Measurements from ENCODE around the gene LEMD1. TPM values are rescaled to one million over a fixed set of nuclear protein-coding genes. Genes with fewer than 3 reads are reported as not detected.

LEMD1 gene
- total RNA-seq, 1 donor from 2014 or later = 2.0 TPM

- Mint-ChIP-seq H3K36me3 (ENCODE audit: unreplicated experiment) (no peaks in the 10 kb centered on the region), H3K4me1 (ENCODE audit: low read depth, unreplicated experiment) (peaks cover 7% of the 10 kb centered on the region), H3K4me3 (ENCODE audit: unreplicated experiment) (no peak overlapping the region), H3K9me3 (ENCODE audit: unreplicated experiment) (peaks cover 12% of the 10 kb centered on the region), H3K27ac (ENCODE audit: unreplicated experiment) (no peak overlapping the region), H3K27me3 (ENCODE audit: unreplicated experiment) (peaks cover 14% of the 10 kb centered on the region)
- no peak for DNase-seq
- no peak for TF ChIP-seq CTCF (IDR thresholded peaks at IDR 0.05; ENCODE audit: partially characterized antibody, unreplicated experiment)
These were observed 31.6 kb upstream of the LEMD1 start for GRCh38 chr1:205453466-205453865.

DNA sequence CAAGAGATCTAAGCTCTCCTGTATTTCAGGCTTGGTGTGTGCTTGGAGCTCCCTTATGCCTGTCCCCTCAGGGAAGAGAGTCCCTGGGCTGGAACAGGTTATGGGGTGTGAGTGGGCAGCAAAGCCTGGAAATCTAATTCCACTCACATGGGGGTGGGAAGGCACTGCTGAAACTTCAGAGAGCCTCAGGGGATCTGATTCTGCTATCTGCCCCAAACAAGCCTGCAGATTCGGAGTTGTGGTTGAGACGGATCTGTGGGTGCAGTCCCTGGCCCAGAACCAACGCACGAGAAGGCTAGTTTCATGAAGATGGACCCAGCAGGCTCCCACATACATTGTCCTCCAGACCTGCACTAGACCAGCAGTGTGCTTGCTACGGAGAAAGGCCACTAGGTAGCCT lies 31.1 kb upstream of the LEMD1 start:
- no peak for TF ChIP-seq CTCF (IDR thresholded peaks at IDR 0.05; ENCODE audit: partially characterized antibody, unreplicated experiment)
- Mint-ChIP-seq H3K27ac (ENCODE audit: unreplicated experiment) (no peak overlapping the region), H3K4me3 (ENCODE audit: unreplicated experiment) (no peak overlapping the region), H3K4me1 (ENCODE audit: low read depth, unreplicated experiment) (peaks cover 7% of the 10 kb centered on the region), H3K9me3 (ENCODE audit: unreplicated experiment) (peaks cover 10% of the 10 kb centered on the region), H3K27me3 (ENCODE audit: unreplicated experiment) (peaks cover 14% of the 10 kb centered on the region), H3K36me3 (ENCODE audit: unreplicated experiment) (no peaks in the 10 kb centered on the region)
- no peak for DNase-seq

DNA sequence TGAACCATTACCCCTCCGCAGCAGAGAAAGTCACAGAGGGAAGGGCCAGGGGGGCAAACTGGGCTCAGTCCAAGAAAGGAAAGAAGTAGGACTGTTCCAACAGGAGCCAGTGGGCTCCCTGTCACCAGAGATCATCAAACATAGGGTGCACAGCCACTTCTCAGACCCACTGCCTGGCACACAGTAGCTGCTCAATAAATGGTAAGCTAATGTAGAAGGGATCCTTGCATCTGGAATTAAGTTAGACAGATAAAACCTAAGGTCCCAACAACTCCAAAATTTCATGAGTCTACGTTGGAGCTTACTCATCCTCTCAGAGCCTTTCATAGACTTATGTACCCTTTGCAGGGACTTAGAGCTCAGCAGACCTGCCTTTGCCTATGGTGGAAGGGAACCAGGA lies 30.5 kb upstream of the LEMD1 start:
- no peak for DNase-seq
- Mint-ChIP-seq H3K27ac (ENCODE audit: unreplicated experiment) (no peak overlapping the region), H3K4me3 (ENCODE audit: unreplicated experiment) (no peak overlapping the region), H3K4me1 (ENCODE audit: low read depth, unreplicated experiment) (peaks cover 5% of the 10 kb centered on the region), H3K36me3 (ENCODE audit: unreplicated experiment) (no peaks in the 10 kb centered on the region), H3K9me3 (ENCODE audit: unreplicated experiment) (peaks cover 8% of the 10 kb centered on the region), H3K27me3 (ENCODE audit: unreplicated experiment) (peaks cover 9% of the 10 kb centered on the region)
- TF ChIP-seq CTCF (IDR thresholded peaks at IDR 0.05; ENCODE audit: partially characterized antibody, unreplicated experiment) = no peak

DNA sequence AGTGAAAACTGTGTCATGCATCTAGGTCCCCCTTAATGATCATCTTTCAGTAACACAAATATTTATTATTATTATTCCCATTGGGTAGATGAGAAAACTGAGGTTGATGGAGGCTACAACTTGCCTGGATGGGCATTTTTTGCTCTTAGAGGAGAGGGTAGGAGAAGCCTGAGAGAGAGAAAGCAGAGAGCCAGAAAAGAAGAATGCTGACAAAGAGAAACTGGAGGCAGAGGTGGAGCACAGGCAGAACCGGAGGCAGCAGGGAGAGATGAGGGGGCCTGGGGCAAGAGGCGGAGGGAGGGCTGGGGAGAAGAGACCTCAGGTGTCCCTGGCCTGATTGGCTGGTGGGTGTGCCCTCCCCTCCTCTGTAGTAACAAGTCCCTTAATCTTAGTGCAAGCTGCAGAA lies 29.9 kb upstream of the LEMD1 start:
- peak overlapping the region; percentile 10 for H3K4me3 Mint-ChIP-seq (ENCODE audit: unreplicated experiment)
- H3K27me3 Mint-ChIP-seq (ENCODE audit: unreplicated experiment) = peaks cover 9% of the 10 kb centered on the region
- no peak for DNase-seq
- H3K27ac Mint-ChIP-seq (ENCODE audit: unreplicated experiment) = no peak overlapping the region
- H3K4me1 Mint-ChIP-seq (ENCODE audit: low read depth, unreplicated experiment) = peaks cover 7% of the 10 kb centered on the region
- no peak for TF ChIP-seq CTCF (IDR thresholded peaks at IDR 0.05; ENCODE audit: partially characterized antibody, unreplicated experiment)
- no peaks in the 10 kb centered on the region for H3K36me3 Mint-ChIP-seq (ENCODE audit: unreplicated experiment)
- peaks cover 10% of the 10 kb centered on the region for H3K9me3 Mint-ChIP-seq (ENCODE audit: unreplicated experiment)

GRCh38 chr1:205451202-205451601 lies 29.3 kb upstream of the LEMD1 start:
- DNase-seq = no peak
- Mint-ChIP-seq H3K9me3 (ENCODE audit: unreplicated experiment) (peaks cover 10% of the 10 kb centered on the region), H3K36me3 (ENCODE audit: unreplicated experiment) (no peaks in the 10 kb centered on the region), H3K27ac (ENCODE audit: unreplicated experiment) (no peak overlapping the region), H3K4me3 (ENCODE audit: unreplicated experiment) (no peak overlapping the region), H3K27me3 (ENCODE audit: unreplicated experiment) (peaks cover 9% of the 10 kb centered on the region), H3K4me1 (ENCODE audit: low read depth, unreplicated experiment) (peaks cover 7% of the 10 kb centered on the region)
- no peak for TF ChIP-seq CTCF (IDR thresholded peaks at IDR 0.05; ENCODE audit: partially characterized antibody, unreplicated experiment)
